MV-4-11 (cell line): ENCODE measurements around the gene CFAP91.

Experiments
- DNase-seq: peaks from one replicate; lab custom pipeline; 2025; lab: John Stamatoyannopoulos, UW

The CFAP91 gene

GRCh38 chr3:119743921-119744320 is 41.1 kb downstream of the CFAP91 start:
- DNase-seq, result no peak

GRCh38 chr3:119745942-119746341 is 43.1 kb downstream of the CFAP91 start:
- no peak for DNase-seq

GRCh38 chr3:119746423-119746822 is 43.6 kb downstream of the CFAP91 start:
- DNase-seq, result peak; percentile 13

DNA sequence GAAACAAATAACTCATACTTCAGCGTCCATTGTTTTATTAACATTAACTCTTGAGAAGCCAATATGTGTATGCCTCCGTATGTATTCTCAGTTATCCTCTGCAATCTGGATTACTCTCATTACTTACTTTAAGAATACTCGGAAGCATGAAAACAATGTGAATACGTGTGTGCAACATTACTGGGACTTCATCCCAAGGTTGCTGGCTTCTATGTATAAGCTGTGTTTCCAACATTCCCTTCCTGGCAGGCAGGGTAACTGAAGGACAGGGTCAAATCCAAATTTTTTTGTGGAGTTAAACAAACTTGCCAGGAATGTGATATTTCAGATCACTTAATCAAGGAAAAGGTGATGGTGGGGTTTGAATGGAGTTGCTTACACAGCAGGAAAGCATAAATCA is 44.5 kb downstream of the CFAP91 start:
- no peak for DNase-seq

DNA sequence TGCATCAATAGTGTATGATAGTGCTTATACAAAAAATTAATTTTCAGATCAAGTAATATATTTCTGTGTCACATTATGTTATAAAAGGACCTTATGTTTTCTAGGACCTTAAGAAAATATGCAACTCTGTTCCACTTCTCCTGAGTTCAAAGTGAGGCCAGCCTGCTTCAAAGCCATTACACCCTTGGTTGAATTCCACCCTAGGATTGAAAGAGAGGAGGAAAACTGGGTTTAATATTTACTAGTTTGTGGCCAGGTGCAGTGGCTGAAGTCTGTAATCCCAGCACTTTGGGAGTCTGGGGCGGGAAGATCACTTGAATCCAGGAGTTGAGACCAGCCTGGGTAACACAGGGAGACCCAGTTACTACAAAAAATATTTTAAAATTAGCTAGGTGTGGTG is 46.2 kb downstream of the CFAP91 start:
- DNase-seq, result no peak

DNA sequence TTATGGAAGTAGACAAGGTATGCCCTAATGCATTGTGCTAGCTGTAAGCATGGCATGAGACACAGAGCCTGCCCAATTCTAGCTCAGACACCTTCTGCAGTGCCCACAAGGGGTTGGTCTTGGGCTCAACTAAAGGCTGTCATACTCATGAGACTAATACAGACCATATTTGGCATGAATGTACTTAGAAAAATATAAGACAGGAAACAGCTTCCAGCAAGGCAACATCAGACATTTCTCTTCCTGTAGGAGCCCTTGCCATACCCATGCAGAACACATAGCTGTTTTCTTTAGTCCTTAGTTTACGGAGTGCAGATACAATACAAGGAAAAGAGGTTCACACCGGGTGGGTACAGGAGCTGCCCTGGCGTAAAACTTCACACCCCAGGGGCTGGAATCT is 48.6 kb downstream of the CFAP91 start:
- no peak for DNase-seq
